WTC11 (cell line): ENCODE measurements around the gene XDH. TPM values are rescaled to one million over a fixed set of nuclear protein-coding genes. Genes with fewer than 3 reads are reported as not detected.

Experiments
- ATAC-seq: fragments of 200-7000 bp; cut with Tn5 transposase; 2 replicates; pipeline ENCODE4 v1.10.0; 2021; ENCODE audit warnings: mild to moderate bottlenecking, moderate library complexity
- CTCF ChIA-PET: fragments of 300-600 bp; sonication (Branson Sonifier 250); formaldehyde crosslinking; loops from one replicate; lab custom pipeline; 2021; ENCODE audit warnings: antibody characterized with exemption; lab: Charles Lee
- POLR2A ChIA-PET: fragments of 350-600 bp; sonication (Branson Sonifier 250); formaldehyde crosslinking; loops from one replicate; lab custom pipeline; 2021; ENCODE audit warnings: antibody characterized with exemption; lab: Charles Lee
- DNase-seq: peaks from one replicate; pipeline ENCODE4 v3.0.0; 2021; ENCODE audit warnings: low spot score
- H3K27ac Mint-ChIP-seq: 2 replicates; pipeline ENCODE4 v1.8.0; 2021; ENCODE audit warnings: mixed read lengths
- H3K27me3 Mint-ChIP-seq: 2 replicates; pipeline ENCODE4 v1.8.0; 2021; ENCODE audit warnings: low read depth, mild to moderate bottlenecking, moderate library complexity, mixed read lengths
- H3K36me3 Mint-ChIP-seq: 2 replicates; pipeline ENCODE4 v1.8.0; 2021; ENCODE audit warnings: mixed read lengths
- H3K4me1 Mint-ChIP-seq: 2 replicates; pipeline ENCODE4 v1.8.0; 2022; ENCODE audit warnings: mixed read lengths
- H3K4me3 Mint-ChIP-seq: 2 replicates; pipeline ENCODE4 v1.8.0; 2021; ENCODE audit warnings: mild to moderate bottlenecking, moderate library complexity, mixed read lengths
- H3K9me3 Mint-ChIP-seq: 2 replicates; pipeline ENCODE4 v1.8.0; 2021; ENCODE audit warnings: mixed read lengths
- CDX4 ChIP-seq: fragments of 250-450 bp; sonication (Bioruptor Pico); IDR thresholded peaks from 2 replicates; pipeline ENCODE4 v1.9.0; 2021; ENCODE audit warnings: moderate library complexity, mild to moderate bottlenecking, inconsistent platforms, borderline replicate concordance
- CREM ChIP-seq: sonication (generic); formaldehyde crosslinking; IDR thresholded peaks from 2 replicates; pipeline ENCODE4 v1.8.1; 2022; ENCODE audit warnings: mild to moderate bottlenecking, missing genetic modification reagents, moderate library complexity
- E2F1 ChIP-seq: sonication (generic); formaldehyde crosslinking; IDR thresholded peaks from 2 replicates; pipeline ENCODE4 v1.8.0; 2022; ENCODE audit warnings: mild to moderate bottlenecking, missing genetic modification reagents
- ELF4 ChIP-seq: sonication (generic); formaldehyde crosslinking; IDR thresholded peaks from 2 replicates; pipeline ENCODE4 v1.8.1; 2022; ENCODE audit warnings: low read depth, mild to moderate bottlenecking, moderate library complexity, missing genetic modification reagents
- ESRRA ChIP-seq: sonication (generic); formaldehyde crosslinking; IDR thresholded peaks from 2 replicates; pipeline ENCODE4 v1.8.1; 2022; ENCODE audit warnings: mild to moderate bottlenecking, missing genetic modification reagents, borderline replicate concordance
- FOXP1 ChIP-seq: sonication (generic); formaldehyde crosslinking; IDR thresholded peaks from 2 replicates; pipeline ENCODE4 v1.8.0; 2022; ENCODE audit warnings: missing genetic modification reagents, mild to moderate bottlenecking, moderate library complexity, borderline replicate concordance
- GTF2I ChIP-seq: fragments of 250-450 bp; sonication (Bioruptor Pico); conservative IDR thresholded peaks from 2 replicates; pipeline ENCODE4 v1.4.0; 2021; ENCODE audit warnings: mild to moderate bottlenecking
- IRF1 ChIP-seq: sonication (generic); formaldehyde crosslinking; IDR thresholded peaks from 2 replicates; pipeline ENCODE4 v1.8.0; 2023; ENCODE audit warnings: missing genetic modification reagents
- JUN ChIP-seq: sonication (generic); formaldehyde crosslinking; IDR thresholded peaks from 2 replicates; pipeline ENCODE4 v1.8.0; 2023; ENCODE audit warnings: mild to moderate bottlenecking, missing genetic modification reagents
- MAX ChIP-seq: sonication (generic); formaldehyde crosslinking; IDR thresholded peaks from 2 replicates; pipeline ENCODE4 v1.8.0; 2022; ENCODE audit warnings: mild to moderate bottlenecking, missing genetic modification reagents
- MLX ChIP-seq: sonication (generic); formaldehyde crosslinking; IDR thresholded peaks from 2 replicates; pipeline ENCODE4 v1.8.1; 2023; ENCODE audit warnings: mild to moderate bottlenecking, missing genetic modification reagents, moderate library complexity
- MXD4 ChIP-seq: fragments of 250-450 bp; sonication (Bioruptor Pico); IDR thresholded peaks from 2 replicates; pipeline ENCODE4 v1.8.0; 2021; ENCODE audit warnings: mild to moderate bottlenecking, moderate library complexity, borderline replicate concordance
- NFATC4 ChIP-seq: fragments of 250-450 bp; sonication (Bioruptor Pico); IDR thresholded peaks from 2 replicates; pipeline ENCODE4 v1.9.0; 2021; ENCODE audit warnings: mild to moderate bottlenecking
- RORB ChIP-seq: fragments of 250-450 bp; sonication (Bioruptor Pico); IDR thresholded peaks from 2 replicates; pipeline ENCODE4 v1.9.0; 2021; ENCODE audit warnings: mild to moderate bottlenecking
- SMAD3 ChIP-seq: sonication (generic); formaldehyde crosslinking; IDR thresholded peaks from 2 replicates; pipeline ENCODE4 v1.8.0; 2022; ENCODE audit warnings: missing genetic modification reagents, mild to moderate bottlenecking, borderline replicate concordance
- TP53 ChIP-seq: sonication (generic); formaldehyde crosslinking; IDR thresholded peaks from 2 replicates; pipeline ENCODE4 v1.8.1; 2023; ENCODE audit warnings: mild to moderate bottlenecking, missing genetic modification reagents
- USF1 ChIP-seq: sonication (generic); formaldehyde crosslinking; IDR thresholded peaks from 2 replicates; pipeline ENCODE4 v1.8.0; 2022; ENCODE audit warnings: mild to moderate bottlenecking, missing genetic modification reagents
- ZBTB21 ChIP-seq: sonication (generic); formaldehyde crosslinking; IDR thresholded peaks from 2 replicates; pipeline ENCODE4 v1.8.1; 2023; ENCODE audit warnings: mild to moderate bottlenecking, missing genetic modification reagents, borderline replicate concordance
- ZMAT4 ChIP-seq: fragments of 250-450 bp; sonication (Bioruptor Pico); IDR thresholded peaks from 2 replicates; pipeline ENCODE4 v1.9.0; 2021; ENCODE audit warnings: mild to moderate bottlenecking
- ZNF121 ChIP-seq: sonication (generic); formaldehyde crosslinking; IDR thresholded peaks from 2 replicates; pipeline ENCODE4 v1.8.0; 2023; ENCODE audit warnings: missing genetic modification reagents
- ZNF138 ChIP-seq: sonication (generic); formaldehyde crosslinking; conservative IDR thresholded peaks from 2 replicates; pipeline ENCODE4 v1.8.1; 2022; ENCODE audit warnings: mild to moderate bottlenecking, moderate library complexity, missing genetic modification reagents
- ZNF219 ChIP-seq: sonication (generic); formaldehyde crosslinking; IDR thresholded peaks from 2 replicates; pipeline ENCODE4 v1.8.0; 2023; ENCODE audit warnings: missing genetic modification reagents, mild to moderate bottlenecking, borderline replicate concordance
- ZNF281 ChIP-seq: sonication (generic); formaldehyde crosslinking; IDR thresholded peaks from 2 replicates; pipeline ENCODE4 v1.8.0; 2023; ENCODE audit warnings: mild to moderate bottlenecking, missing genetic modification reagents
- ZNF512 ChIP-seq: sonication (generic); formaldehyde crosslinking; IDR thresholded peaks from 2 replicates; pipeline ENCODE4 v1.8.1; 2022; ENCODE audit warnings: missing genetic modification reagents, borderline replicate concordance
- ZNF671 ChIP-seq: fragments of 250-450 bp; sonication (Bioruptor Pico); IDR thresholded peaks from 2 replicates; pipeline ENCODE4 v1.8.0; 2021; ENCODE audit warnings: mild to moderate bottlenecking
- ZSCAN18 ChIP-seq: fragments of 250-450 bp; sonication (Bioruptor Pico); IDR thresholded peaks from 2 replicates; pipeline ENCODE4 v2.1.2; 2022; ENCODE audit warnings: mild to moderate bottlenecking, moderate library complexity
- total RNA-seq: library from RNA; stranded (reverse); gene quantifications from 3 replicates; pipeline ENCODE4 v1.2.3, GENCODE V29; 2021

Gene XDH
- total RNA-seq, 1 experiment from 2014 or later: 3.0 TPM

GRCh38 chr2:31333046-31333445 is 81.5 kb downstream of the XDH start (continued):
- TF ChIP-seq ZNF281 (CRISPR knock-in tag) (no peak), ZNF121 (CRISPR knock-in tag) (no peak), CDX4 (CRISPR knock-in tag) (no peak), ESRRA (CRISPR knock-in tag) (no peak), SMAD3 (CRISPR knock-in tag) (no peak), ZNF219 (no peak), NFATC4 (CRISPR knock-in tag) (no peak), USF1 (CRISPR knock-in tag) (no peak), IRF1 (CRISPR knock-in tag) (no peak)

- no peaks in the 10 kb centered on the region for H3K9me3 Mint-ChIP-seq
- no peak for ATAC-seq
- no peaks in the 10 kb centered on the region for H3K36me3 Mint-ChIP-seq
- no peak overlapping the region for H3K27ac Mint-ChIP-seq
- H3K27me3 Mint-ChIP-seq: no peaks in the 10 kb centered on the region
- TF ChIP-seq JUN (CRISPR knock-in tag) (no peak), RORB (CRISPR knock-in tag) (no peak), CREM (CRISPR knock-in tag) (no peak), FOXP1 (CRISPR knock-in tag) (no peak), MLX (CRISPR knock-in tag) (no peak), ZNF512 (CRISPR knock-in tag) (no peak), ZNF121 (CRISPR knock-in tag) (no peak), ZBTB21 (CRISPR knock-in tag) (no peak), E2F1 (CRISPR knock-in tag) (no peak), ZSCAN18 (CRISPR knock-in tag) (no peak), MAX (CRISPR knock-in tag) (no peak), ZMAT4 (CRISPR knock-in tag) (no peak), ZNF138 (CRISPR knock-in tag) (no peak), NFATC4 (CRISPR knock-in tag) (no peak), GTF2I (CRISPR knock-in tag) (no peak), ZNF671 (CRISPR knock-in tag) (no peak), ELF4 (no peak), TP53 (CRISPR knock-in tag) (no peak), MXD4 (CRISPR knock-in tag) (no peak)
- no peak overlapping the region for H3K4me3 Mint-ChIP-seq
- peaks cover 26% of the 10 kb centered on the region for H3K4me1 Mint-ChIP-seq
- ChIA-PET POLR2A (no interaction called here), CTCF (interaction anchor here (0.8 to 5.6 kb wide), 17 partner anchors 12 to 1168 kb away, joined by 3 to 46 read pairs (median 7); partner anchors contain the start of genes EHD3 and GALNT14)
- no peak for DNase-seq
Observed at GRCh38 chr2:31332521-31332920, 82.0 kb downstream of the XDH start.
